Right renal pelvis (tissue), 4 donors: ENCODE data around the gene TOMM20. TPM values are rescaled to one million over a fixed set of nuclear protein-coding genes. Genes with fewer than 3 reads are reported as not detected.

ENCODE experiments used
- DNase-seq, 4 donors: peaks; one replicate each; pipeline ENCODE4 v3.0.0-alpha.2; 2013; ENCODE audit warnings: low read depth in 4 of 4, low spot score in 3 of 4, missing footprints in 1 of 4
- polyA plus RNA-seq, 4 donors: library from polyadenylated mRNA; unstranded; fragments of 120-200 nt; gene quantifications; one replicate each; pipeline ENCODE4 v1.2.1, GENCODE V29; 2013; ENCODE audit not compliant: insufficient read length in 4 of 4

Gene TOMM20
- polyA plus RNA-seq, 4 donors, result 215 to 232 (median 225) TPM

DNA sequence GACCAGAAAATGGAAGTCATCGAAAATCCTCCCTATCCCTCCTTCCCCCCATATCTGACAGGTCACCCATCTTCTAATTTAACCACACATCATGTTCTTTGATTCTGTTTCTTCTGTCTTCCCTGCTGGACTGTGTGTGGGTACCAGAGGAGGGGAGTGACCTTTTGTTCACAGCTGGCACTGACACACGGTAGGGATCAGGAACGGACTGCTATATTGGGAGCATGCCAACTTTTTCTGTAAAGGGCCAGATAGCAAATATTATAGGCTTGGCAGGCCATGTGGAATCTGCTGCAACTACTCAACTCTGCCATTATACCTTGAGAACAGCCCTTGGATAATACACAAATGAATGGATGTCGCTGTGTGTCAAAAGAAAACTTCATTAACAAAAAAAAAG lies 7.5 kb upstream of the TOMM20 start:
- no peak for DNase-seq

DNA sequence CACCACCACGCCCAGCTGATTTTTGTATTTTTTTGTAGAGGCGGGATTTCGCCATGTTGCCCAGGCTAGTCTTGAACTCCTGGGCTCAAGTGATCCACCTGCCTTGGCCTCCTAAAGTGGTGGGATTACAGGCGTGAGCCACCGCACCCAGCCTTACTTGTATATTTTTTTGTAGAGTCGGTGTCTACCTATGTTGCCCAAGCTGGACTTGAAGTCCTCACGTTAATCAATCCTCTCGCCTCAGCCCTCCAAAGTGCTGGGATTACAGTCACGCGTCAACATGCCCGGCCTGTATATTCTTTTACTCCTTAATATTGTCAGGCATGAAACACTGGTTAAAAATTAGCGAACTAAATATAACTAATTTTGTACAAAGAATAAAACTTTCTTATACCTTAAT lies 5.5 kb upstream of the TOMM20 start:
- no peak for DNase-seq

DNA sequence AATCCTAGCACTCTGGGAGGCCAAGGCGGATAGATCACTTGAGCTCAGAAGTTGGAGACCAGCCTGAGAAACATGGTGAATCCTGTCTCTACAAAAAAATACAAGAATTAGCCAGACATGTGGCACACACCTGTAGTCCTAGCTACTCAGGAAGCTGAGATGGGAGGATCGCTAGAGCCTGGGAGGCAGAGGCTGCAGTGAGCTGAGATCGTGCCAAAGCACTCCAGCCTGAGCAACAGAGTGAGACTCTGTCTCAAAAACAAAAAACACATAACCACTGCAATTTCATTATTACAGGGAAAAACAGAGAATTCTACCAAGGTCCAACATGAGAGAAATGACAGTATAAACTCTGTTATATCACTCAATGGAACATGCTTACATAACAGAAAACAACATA lies 4.4 kb upstream of the TOMM20 start:
- DNase-seq, result no peak

DNA sequence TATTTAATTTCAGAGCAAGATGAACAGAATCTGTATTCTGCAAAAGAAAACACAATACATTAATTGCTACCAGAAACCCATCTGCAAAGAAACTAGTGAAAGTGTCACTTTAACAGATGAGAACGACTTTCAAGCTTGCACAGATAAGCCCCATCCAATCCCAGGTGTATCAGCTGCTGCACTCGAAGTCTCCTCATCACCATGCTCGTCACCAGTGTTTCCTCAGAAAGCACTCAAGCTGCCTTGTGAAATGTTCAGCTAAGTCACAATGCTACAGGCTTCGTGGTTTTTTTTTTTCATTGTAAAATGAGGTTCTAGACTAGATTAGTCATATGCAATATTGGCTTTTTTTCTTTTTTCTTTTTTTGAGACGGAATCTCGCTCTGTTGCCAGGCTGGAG lies 3.3 kb upstream of the TOMM20 start:
- DNase-seq, result no peak

DNA sequence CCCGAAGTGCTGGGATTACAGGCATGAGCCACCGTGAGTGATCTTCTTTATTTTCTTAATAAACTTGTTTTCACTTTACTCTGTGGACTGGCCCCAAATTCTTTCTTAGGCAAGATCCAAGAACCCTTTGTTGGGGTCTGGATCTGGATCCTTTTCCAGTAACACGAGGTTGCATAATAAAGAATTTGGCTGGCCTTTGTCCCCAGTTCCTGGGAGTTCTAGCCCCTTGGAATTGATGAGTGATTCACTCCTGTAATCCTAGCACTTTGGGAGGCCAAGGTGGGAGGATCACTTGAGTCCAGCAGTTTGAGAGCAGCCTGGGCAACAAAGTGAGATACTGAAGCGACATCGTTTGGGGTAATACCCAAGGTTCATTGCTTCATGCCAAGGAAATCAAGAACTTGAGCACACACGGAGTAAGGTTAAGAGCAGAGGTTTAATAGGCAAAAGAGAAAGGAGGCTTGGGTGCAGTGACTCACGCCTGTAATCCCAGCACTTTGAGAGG lies 2.2 kb upstream of the TOMM20 start:
- no peak for DNase-seq

DNA sequence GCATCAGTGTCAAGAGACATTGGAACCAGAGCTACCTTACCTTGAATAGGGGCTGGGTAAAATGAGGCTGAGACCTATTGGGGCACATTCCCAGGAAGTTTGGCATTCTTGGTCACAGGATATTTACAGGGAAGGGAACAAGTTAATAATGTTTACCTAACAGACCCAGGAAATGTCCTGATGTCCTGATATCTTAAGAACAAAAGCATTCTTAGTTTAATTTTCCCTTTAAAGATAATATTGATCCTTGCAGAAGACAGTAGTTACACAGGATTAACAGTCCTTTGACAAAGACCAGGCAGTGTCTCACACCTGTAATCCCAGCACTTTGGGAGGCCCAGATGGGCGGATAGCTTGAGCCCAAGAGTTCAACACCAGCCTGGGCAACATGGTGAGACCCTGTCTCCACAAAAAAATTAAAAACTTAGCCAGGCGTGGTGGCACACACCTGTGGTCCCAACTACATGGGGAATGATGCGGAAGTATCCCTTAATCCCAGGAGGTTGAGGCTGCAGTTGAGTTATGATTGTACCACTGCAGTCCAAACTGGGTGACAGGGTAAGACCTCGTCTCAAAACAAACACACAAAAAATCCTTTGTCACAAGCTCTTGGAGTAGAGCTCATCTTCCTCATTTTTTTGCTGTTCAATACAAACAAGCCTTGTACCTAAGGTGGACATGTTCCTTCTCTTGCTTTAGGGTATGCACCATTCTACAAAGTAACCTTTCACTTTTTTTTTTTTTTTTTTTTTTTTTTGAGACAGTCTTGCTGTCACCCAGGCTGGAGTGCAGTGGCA lies 1.3 kb upstream of the TOMM20 start:
- no peak for DNase-seq

DNA sequence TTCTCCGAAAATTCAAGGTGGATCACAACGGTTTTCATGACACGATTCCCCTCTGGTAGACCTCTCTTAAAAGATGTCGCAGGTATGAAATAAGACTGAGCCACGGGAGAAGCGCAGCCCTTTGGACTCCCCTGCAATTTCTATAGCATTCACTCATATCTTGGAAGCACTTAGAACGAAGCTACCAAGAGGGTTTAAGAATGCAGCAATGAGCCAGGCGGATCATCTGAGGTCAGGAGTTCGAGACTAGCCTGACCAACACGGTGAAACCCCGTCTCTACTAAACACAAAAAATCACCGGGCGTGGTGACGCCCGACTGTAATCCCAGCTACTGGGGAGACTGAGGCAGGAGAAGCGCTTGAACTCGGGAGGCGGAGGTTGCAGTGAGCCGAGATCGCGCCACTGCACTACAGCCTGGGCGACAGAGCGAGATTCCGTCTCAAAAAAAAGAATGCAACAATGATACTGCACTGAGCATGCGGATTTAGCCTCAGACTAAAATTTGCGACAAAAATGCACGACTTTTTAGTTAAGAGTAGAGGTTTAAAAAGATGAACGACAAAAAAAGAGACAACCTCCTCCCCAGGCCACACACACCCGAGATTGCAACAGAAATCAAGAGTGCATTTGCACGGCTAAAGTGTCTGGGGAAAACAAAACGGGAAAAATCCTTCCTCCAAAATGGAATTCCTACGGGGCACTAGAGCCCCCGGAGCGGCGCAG lies 743 bp downstream of the TOMM20 start:
- DNase-seq, result no peak

DNA sequence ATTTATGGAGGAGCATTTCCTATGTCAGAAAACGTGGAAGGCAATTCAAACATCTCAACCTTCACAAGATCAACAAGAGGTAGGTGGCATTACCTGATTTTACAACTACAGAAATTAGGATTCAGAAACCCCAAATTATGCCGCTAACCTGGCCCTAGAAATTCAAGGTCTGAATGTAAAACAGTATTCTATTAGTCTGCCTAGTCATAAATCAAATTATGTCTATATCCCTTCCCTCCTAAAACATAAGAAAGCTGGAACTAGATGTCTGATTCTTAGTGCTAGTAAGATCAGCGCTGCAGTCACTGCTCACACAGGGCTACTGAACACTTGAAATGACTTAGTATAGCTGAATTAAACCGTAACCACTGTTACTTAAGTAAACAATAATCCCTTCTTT lies 1.4 kb downstream of the TOMM20 start:
- DNase-seq, result no peak

DNA sequence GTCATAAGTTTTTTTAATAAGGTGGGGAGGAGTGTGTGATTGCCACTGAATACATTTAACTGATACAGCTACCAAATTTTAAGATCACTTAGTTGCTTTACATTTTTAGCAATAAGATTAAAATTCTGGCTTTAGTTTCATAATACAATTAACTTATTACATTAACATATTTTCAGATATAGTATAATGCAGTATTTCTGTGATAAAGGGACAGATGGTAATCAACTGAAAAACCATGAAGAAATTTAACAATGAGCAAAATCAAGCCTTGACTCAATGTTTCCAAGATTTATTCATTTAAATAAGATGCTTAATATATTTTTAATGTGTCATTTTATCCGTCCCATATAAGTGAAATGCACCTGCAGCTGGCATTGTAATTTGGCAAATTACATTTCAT lies 4.0 kb downstream of the TOMM20 start:
- no peak for DNase-seq

DNA sequence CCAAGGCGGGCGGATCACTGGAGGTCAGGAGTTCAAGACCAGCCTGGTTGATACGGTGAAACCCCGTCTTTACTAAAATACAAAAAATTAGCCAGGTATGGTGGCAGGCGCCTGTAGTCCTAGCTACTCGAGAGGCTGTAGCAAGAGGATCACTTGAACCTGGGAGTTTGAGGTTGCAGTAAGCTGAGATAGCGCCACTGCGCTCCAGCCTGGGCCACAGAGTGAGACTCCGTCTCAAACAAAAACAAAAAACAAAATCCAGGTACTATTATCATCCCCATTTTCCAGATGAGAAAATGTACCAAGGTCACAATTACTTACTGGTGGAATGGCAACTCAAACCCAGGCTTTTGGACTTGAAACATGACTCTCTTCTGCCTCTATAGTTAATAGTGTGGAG lies 4.5 kb downstream of the TOMM20 start:
- no peak for DNase-seq

DNA sequence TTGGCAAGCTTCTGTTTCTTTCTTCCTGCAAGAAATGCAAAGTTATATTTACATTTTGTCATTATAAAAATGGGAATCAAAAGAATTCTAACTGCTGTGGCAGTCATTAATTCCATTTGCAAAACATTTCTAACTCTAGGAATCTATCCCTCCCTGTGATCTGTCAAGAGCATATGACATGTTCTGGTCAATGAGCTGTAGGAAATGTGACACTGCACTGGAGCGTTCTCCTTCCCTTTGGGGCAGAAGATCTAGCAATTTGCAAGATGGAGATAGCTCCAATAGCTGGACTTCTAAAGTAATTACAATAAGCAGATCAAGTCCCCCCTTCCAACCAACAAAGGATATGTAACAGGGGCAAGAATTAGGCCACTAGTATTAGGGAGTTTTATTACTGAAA lies 6.3 kb downstream of the TOMM20 start:
- DNase-seq, result no peak

DNA sequence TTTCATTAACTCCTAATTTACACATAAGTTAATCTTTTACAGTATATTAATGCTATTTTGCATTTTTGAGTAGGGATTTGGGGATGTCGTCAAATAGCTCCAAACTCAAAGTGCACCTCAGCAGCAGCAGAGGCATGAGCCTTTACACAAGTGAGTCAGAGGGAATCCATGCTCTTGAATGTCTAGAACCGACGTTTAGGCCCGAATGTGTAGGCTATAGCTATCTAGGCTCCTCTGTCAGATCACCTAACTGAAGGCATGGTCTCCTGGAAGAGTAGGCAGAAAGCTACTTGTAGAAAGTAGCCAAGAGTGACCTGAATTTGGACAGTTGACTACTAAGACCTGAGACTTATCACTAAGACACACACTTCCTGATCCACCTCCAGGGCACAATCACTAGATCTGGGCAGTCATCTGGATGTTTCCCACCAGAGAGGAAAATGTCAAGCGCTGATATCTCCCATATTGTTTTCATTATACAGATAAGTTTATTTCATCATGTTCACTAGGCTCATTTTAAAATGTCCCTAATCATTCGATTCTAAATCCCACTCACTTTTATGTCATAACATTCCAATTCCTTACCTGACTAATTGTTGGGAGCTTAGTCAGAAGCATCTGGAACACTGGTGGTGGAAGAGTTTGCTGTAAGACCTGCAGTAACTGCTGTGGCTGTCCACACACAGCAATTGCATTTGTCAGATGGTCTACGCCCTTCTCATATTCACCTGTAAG lies 15.3 kb downstream of the TOMM20 start:
- DNase-seq, result no peak

DNA sequence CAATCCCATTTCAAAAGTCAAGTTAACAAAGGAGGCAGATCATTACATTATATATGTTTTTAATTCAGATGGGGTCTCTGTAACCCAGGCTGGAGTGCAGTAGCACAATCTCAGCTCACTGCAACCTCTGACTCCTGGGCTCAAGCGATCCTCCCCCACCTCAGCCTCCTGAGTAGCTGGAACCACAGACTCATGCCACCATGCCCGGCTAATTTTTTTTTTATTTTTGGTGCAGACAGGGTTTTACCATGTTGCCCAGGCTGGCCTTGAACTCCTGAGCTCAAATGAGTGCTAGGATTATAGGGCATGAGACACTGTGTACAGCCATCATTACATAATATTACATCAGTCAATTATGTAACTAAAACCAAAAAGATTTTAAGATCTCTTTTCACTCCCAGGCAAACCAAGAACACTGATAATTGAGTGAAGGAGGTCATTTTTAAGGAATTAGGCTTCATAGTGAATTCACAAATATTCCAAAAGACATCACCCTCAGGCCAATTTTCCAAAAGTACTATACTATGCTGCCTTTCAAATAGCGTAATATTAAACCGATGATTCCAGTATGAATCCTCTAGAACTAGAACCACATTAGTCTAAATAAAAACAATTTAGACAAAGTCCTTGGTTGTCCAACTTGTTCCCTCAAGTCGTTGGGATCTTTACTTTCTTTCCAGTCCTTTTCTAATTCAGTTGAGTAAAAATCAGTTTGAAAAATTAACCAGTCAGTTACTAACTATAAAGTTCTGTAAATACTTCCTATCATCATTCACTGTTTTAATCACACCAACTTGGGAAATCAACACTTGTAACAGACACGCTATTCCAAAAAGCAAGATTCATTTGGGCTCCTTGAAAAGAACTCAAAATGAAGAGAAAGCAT lies 16.1 kb downstream of the TOMM20 start:
- DNase-seq, result no peak

DNA sequence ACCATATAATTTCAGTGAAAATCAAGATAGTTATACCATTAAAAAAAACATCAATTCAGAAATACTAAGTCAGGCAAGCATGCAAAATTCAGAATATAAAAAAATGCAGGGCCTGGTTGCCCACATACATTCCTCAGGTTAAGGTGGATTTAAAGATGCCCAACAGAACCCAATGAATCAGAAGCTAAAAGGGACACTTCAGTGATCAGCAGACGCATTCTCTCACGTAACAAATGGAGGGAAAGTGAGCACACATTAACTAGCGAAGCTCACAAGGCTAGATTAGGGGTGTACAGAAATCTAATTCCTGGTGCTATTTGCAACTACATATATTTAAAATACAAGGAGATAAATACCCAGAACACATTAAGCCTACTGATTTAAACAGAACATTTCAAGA lies 17.5 kb downstream of the TOMM20 start:
- DNase-seq, result no peak

DNA sequence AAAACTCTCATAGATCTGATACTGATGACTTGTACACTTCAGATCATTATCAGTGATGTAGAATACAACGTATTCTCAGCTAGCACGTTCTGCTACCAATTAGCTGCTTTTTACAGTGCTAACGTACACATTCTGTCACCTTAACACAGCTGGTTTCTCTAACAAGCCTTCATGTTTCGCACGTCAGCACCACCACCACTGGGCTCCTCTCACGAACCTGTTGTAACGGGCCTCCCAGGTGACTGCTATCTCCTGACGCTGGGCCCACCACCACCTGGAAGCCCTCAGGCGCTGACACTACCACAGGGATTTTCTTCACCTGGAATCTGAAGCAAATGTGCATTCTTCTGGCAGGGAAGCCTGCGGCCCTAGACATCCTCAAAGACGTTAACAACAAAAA lies 19.8 kb downstream of the TOMM20 start:
- DNase-seq, result no peak

DNA sequence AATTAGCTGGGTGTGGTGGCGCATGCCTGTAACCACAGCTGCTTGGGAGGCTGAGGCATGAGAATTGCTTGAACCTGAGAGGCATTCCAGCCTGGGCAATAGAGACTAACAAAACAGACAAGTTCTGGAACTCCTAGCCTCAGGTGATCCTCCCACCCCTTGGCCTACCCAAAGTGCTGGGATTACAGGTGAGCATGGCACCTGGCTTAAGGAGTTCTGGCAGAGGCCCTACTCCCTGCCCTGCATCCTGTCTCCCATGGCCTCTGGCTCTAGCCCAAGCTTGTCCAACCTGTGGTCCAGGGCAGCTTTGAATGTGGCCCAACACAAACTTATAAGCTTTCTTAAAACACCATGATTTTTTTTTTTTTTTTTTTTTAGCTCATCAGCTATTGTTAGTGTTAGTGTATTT lies 20.4 kb downstream of the TOMM20 start:
- no peak for DNase-seq

DNA sequence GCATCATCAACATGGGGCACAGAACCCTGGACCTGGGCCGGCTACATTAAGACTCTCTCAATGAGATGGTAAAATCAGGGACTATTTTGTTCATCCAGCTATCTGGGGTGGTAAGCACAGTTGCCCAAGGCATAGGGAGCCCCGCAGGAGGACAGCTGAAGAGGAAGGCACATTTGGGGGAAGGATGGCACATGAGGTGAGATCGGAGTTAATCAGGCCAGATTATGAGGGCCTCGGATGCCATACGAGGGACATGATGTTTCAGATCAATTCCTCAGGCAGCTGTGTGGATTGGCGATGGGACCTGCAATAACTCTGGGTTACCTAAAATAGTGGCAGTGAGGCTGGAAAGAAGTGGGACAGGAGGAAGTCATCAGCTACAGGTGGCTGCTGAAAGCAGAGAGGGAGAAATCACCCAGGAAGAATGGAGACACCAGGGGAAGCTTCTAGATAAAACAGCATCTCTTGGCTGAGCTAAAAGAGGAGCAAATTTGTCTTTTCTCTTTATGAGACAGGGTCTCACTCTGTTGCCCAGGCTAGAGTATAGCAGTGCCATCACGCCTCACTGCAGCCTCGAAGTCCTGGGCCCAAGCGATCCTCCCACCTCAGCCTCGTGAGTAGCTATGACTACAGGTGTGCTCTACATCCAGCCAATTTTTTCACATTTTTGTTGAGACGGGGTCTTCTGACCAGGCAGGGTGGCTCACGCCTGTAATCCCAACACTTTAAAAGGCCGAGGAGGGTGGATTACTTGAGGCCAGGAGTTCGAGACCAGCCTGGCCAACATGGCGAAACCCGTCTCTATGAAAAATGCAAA lies 21.1 kb downstream of the TOMM20 start:
- DNase-seq, result no peak

DNA sequence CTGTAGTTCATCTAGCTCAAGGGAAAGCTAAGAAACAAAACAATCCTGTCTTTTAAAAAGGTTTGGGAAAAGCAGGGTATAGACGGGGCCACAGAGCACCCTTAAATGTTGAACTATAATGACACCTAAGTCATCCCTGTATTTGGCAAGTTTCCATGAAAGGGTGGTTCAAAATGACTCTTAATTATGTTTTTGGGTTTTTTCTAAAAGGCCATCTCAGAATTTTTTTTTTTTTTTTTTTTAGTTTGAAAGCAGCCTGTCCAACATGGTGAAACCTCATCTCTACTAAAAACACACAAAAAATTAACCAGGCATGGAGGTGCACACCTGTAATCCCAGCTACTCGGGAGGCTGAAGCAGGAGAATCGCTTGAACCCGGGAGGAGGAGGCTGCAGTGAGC lies 22.2 kb downstream of the TOMM20 start:
- no peak for DNase-seq
